ENCODE data around the gene SRSF4. TPM values are rescaled to one million over a fixed set of nuclear protein-coding genes. Genes with fewer than 3 reads are reported as not detected.

Gene SRSF4
- polyA plus RNA-seq, 1 donor from 2014 or later: 59.7 TPM

GRCh38 chr1:29230204-29230552, 48.5 kb upstream of the SRSF4 start:
- Histone ChIP-seq H3K4me3 (ENCODE audit: low read length) (peak overlapping the region; percentile 83), H3K27me3 (ENCODE audit: insufficient read depth, low read depth, low read length) (peaks cover 5% of the 10 kb centered on the region), H3K9me2 (ENCODE audit: insufficient read depth, low read length) (no peaks in the 10 kb centered on the region), H2AFZ (ENCODE audit: low read depth, low read length) (peak overlapping the region; percentile 94), H3K4me2 (ENCODE audit: low read length) (peak overlapping the region; percentile 66), H4K20me1 (ENCODE audit: insufficient read depth) (no peaks in the 10 kb centered on the region), H3K27ac (ENCODE audit: low read length) (peak overlapping the region; percentile 53), H3K79me2 (replicated peaks; ENCODE audit: insufficient read depth, low read length) (peaks cover 5% of the 10 kb centered on the region), H3K36me3 (ENCODE audit: insufficient read depth, low read length) (no peaks in the 10 kb centered on the region), H3F3A (ENCODE audit: insufficient read depth, low read length, poor library complexity, severe bottlenecking) (peaks cover 2% of the 10 kb centered on the region), H3K9ac (ENCODE audit: low read length) (peak overlapping the region; percentile 77), H3K9me3 (ENCODE audit: low read length) (no peaks in the 10 kb centered on the region)
- TF ChIP-seq EP300 (conservative IDR thresholded peaks at IDR 0.05; ENCODE audit: poor library complexity, severe bottlenecking): no peak
- no peak for TF ChIP-seq REST (IDR thresholded peaks at IDR 0.05; ENCODE audit: borderline replicate concordance)
- TF ChIP-seq CTCF (IDR thresholded peaks at IDR 0.05; ENCODE audit: poor library complexity, severe bottlenecking): no peak
- no peak for TF ChIP-seq EZH2 (IDR thresholded peaks at IDR 0.05; ENCODE audit: borderline replicate concordance, insufficient read depth, low read length, poor library complexity, severe bottlenecking)
- no peak for TF ChIP-seq TAF1 (IDR thresholded peaks at IDR 0.05; ENCODE audit: low read depth)
- TF ChIP-seq RAD21 (conservative IDR thresholded peaks at IDR 0.05): no peak
- no peak for TF ChIP-seq SMC3 (conservative IDR thresholded peaks at IDR 0.05; ENCODE audit: poor library complexity)

GRCh38 chr1:29227511-29227910, 45.8 kb upstream of the SRSF4 start:
- H3K4me3 ChIP-seq (ENCODE audit: low read length): no peak overlapping the region
- no peak for TF ChIP-seq MXI1 (conservative IDR thresholded peaks at IDR 0.05; ENCODE audit: poor library complexity, severe bottlenecking)
- TF ChIP-seq REST (IDR thresholded peaks at IDR 0.05; ENCODE audit: borderline replicate concordance): no peak
- no peak for TF ChIP-seq RAD21 (conservative IDR thresholded peaks at IDR 0.05)
- no peak for TF ChIP-seq SMC3 (conservative IDR thresholded peaks at IDR 0.05; ENCODE audit: poor library complexity)
- TF ChIP-seq POLR2AphosphoS5 (IDR thresholded peaks at IDR 0.05): no peak
- no peak for TF ChIP-seq TAF1 (IDR thresholded peaks at IDR 0.05; ENCODE audit: low read depth)
- TF ChIP-seq EZH2 (IDR thresholded peaks at IDR 0.05; ENCODE audit: borderline replicate concordance, insufficient read depth, low read length, poor library complexity, severe bottlenecking): no peak
- TF ChIP-seq CTCF (IDR thresholded peaks at IDR 0.05; ENCODE audit: poor library complexity, severe bottlenecking): no peak
- TF ChIP-seq EP300 (conservative IDR thresholded peaks at IDR 0.05; ENCODE audit: poor library complexity, severe bottlenecking): no peak
- H3K4me2 ChIP-seq (ENCODE audit: low read length): no peak overlapping the region
- no peaks in the 10 kb centered on the region for H3K36me3 ChIP-seq (ENCODE audit: insufficient read depth, low read length)
- H3K9me3 ChIP-seq (ENCODE audit: low read length): no peaks in the 10 kb centered on the region
- no peaks in the 10 kb centered on the region for H3K9me2 ChIP-seq (ENCODE audit: insufficient read depth, low read length)
- H3K27me3 ChIP-seq (ENCODE audit: insufficient read depth, low read depth, low read length): no peaks in the 10 kb centered on the region
- no peak overlapping the region for H2AFZ ChIP-seq (ENCODE audit: low read depth, low read length)
- peaks cover 5% of the 10 kb centered on the region for H3K79me2 ChIP-seq (replicated peaks; ENCODE audit: insufficient read depth, low read length)
- H4K20me1 ChIP-seq (ENCODE audit: insufficient read depth): no peaks in the 10 kb centered on the region
- H3F3A ChIP-seq (ENCODE audit: insufficient read depth, low read length, poor library complexity, severe bottlenecking): peaks cover 2% of the 10 kb centered on the region
- no peak overlapping the region for H3K9ac ChIP-seq (ENCODE audit: low read length)
- no peak overlapping the region for H3K27ac ChIP-seq (ENCODE audit: low read length)
